Activated effector memory CD4-positive, alpha-beta T cell treated with Interleukin-2 at 50 U/mL for 16 hours (primary cell): ENCODE measurements around the gene WBP1.

Experiments used
- DNase-seq: peaks from one replicate; pipeline ENCODE4 v3.0.0-alpha.2; 2020

The WBP1 gene

DNA sequence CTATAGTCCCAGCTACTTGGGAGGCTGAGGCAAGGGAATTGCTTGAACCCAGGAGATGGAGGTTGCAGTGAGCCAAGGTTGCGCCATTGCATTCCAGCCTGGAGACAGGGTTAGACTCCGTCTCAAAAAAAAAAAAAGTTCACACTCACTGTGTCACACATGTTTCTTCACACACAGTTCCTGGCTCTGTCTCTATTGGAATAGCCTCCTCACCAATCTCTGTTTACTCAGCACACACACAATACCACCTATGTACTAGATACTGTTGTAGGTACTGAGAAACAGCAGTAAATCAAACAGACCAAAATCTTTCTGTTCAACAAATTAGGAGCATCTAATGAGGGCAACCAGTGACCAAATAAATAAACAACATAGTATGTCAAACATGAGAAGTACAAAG, 27.9 kb downstream of the WBP1 start:
- no peak for DNase-seq

DNA sequence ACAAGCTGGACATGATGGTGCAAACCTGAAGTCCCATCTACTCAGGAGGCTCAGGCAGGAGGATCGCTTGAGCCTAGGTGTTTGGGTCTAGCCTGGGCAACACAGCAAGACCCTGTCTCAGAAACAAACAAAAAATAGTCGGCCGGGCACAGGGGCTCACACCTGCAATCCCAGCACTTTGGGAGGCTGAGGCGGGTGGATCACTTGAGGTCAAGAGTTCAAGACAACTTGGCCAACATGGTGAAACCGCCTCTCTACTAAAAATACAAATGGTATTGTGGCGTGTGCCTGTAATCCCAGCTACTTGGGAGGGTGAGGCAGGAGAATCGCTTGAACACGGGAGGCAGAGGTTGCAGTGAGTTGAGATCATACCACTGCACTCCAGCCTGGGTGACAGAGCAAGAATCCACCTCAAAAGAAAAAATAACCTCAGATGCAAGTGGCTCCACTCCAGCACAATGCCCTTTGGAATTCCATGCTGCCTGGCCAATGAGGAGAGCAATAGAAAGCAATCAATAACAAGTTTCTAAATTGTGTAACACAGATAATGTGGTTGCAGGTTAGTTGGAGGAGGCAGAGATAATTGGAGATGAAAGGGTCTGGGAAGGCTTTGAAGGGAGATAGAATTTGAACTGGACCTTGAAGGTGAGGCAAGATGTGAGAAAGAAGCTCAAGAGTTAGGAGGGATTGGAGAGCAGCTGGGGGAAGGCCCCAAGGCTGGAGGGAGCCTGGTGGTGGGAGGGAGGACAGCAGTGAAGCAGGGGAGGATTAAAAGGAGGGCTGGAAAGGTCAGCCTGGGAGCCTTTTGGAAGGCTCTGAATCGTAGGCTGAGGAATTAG, 30.6 kb downstream of the WBP1 start:
- DNase-seq, result no peak

DNA sequence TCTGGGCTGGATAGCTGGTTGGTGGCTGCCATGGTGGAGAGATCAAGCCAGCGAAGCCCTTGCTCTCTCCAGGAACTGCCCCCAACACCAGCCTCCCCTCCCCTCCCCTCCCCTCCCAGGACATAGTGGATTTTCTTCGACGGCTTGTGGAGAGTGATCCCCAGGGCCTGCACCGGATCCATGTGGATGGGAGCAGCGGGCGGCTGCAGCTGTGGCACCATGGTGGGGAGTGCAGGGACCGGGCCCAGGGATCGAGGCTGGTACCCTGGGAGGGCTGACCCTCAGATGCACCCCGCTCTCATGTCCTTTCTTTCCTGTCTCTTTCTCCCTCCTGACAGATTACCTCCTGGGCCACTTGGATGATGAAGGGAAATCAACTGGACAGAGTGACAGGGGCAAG, 31.7 kb downstream of the WBP1 start:
- DNase-seq, result no peak

DNA sequence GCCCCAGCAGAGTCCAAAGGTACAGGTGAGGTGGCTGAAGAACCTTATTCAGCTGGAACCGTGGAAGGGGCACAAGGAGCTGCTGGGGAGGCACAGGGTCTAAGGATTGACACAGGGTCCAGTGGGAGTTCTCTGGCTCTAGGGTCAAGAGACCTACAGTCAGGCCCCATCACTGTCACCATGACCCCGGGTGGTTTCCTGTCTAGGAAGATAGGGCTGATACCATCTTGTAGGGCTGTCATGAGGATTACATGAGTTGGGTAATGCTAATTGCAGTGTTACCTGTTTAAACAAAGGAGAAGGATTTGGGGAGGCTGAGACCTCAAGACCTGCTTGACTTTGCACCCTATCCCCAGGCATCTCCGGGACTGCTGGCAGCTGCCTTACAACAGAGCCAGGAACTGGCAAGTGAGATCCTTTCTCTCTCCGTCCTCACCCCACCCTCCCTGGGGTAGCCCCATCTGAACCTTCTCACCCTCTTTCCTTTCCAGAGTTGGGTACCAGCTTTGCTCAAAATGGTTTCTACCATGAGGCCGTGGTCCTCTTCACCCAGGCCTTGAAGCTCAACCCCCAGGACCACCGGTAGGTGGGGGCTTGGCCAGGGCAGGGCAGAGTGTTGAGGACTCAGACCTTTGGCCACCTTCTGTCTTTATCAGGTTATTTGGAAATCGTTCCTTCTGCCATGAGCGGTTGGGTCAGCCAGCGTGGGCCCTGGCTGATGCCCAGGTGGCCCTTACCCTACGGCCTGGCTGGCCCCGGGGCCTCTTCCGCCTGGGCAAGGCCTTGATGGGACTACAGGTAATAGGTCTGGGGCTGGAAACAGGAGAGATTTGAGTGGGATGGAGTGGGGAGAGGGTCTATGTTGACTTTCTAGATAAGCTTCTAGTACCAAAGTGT, 33.7 kb downstream of the WBP1 start:
- DNase-seq, result no peak

DNA sequence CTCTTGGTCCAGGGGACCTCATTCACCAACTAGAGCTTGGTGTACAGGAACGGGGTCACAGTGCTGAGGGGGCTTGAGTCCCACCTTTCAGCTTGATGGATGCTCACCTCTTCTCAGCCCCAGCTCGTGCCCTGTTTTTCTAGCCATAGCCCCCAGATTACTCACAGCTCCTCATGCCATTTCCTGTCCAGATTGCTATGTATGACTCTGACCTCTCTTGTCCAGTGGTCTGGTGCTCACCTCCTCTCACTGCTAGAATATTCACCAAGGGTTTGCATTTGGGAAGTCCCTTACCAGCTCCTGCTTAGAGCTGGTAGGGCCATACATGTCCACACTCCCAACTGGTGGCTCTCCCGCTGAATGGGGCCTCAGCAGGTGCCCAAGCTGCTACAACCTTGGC, 35.3 kb downstream of the WBP1 start:
- no peak for DNase-seq

DNA sequence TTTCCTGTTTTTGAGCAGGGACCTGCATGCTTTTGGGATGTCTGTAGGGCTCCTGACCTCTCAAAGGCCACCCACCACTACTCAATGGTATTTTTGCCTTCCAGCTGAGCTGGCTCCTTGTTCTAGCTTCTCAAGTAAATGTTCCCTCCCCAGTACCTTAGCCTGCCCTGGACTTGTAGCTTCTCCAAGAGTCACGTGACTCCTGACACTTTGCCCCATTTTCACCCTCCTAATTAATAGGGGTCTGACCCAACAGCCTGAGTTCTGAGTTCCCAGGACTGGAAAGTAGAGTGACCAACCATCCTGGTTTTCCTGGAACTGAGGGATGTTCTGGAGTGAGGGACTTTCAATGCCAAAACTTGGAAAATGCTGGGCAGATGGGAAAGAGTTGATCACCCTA, 37.2 kb downstream of the WBP1 start:
- no peak for DNase-seq

DNA sequence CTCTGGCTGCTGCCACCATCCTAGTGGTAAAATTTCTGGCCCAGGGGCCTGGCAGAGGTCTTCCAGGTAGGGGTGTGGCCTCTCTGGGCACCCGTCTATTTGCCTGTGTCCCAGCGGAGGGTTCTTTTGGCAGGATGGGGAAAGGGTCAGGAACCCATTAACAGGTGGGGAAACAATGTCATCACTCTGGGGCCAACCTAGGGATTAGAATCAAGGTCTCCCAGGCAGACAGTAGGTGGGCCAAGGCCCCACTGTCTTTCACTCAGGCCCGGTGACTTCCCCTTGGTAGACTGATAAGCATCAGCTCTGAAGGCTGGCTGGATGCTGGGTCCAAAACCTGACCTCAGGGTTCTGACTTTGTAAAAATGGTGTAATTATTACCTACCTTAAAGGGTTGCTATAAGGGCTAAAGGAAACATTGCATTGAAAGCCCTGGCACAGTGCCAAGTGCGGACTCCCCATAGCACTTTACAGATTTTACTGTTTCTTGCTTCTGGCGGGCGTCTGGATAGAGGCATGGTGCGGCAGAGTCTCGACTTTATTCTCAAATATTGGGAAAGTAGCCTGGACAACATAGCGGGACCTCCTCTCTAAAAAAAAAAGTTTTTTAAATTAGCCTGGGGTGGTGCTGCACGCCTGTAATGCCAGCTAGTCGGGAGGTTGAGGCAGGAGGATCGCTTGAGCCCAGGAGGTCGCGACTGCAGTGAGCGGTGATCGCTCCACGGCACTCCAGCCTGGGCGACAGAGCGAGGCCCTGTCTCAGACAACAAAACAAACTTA, 38.9 kb downstream of the WBP1 start:
- no peak for DNase-seq

DNA sequence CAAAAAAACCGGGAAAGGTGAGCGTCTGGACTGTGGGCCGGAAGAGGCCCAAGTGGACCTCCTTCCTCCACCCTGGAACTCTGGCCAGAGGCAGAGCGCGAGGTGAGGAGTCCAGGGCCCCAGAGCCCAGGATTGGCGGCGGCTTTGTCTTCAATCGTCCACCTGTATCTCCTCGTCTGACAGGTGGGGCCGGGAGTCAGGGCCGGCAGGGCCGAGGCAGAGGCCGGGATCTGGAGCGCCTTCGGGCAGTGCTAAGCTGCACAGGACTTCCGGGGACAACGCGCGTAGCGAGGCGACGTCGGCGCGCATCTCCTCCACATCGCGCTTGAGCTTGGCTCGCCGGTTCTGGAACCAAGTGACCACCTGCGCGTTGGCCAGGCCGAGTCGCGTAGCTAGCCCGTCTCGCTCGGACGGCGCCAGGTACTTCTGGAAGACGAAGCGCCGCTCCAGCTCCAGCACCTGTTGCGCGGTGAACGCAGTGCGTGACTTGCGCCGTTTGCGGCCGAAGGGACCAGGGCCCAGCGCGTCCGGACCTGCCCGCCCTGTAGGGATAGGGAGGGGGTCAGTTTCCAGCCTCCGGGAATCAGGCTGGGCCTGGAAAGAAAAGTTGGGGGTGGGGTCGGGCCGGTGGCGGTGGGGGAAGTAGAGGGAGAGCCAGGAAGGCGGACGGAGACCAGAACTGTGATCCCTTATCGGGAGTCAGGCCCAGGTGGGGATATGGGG, 39.7 kb downstream of the WBP1 start:
- no peak for DNase-seq

DNA sequence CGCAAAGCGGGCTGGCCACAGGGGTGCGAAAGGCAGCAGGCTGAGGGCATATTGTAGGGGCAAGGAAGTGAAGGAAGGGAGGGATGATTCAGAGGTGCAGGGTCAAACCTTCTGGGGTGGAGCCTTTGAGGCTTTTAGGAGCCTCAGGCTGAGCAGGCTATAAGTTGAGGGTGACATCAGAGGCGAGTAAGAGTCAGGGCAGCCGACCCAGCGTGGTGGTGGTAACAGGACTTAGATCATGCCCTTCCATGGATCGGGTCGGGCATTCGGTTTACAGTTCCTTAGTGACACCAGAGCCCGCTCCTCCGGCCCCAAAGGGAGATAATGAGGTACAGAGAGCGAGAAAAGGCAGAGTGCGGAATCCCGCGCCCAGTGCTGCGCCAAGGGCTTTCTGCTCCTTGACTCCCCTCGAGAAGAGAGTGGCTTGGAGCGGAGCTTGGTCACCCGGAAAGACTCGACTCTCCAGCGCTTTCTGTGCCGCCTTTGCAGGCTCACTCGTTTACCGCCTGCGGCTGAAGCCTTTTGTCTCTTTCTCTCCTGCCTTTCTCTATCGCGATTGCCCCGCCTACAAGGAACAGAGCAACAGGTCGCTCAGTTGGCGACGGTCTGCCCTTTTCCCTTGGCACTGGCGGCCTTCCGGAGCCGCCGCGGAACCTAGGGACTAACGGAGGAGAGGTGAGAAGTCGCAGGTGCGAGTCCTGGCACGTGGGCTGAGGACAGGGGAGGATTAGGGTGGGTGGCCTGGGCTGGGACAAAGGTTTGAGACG, 40.4 kb downstream of the WBP1 start:
- no peak for DNase-seq

DNA sequence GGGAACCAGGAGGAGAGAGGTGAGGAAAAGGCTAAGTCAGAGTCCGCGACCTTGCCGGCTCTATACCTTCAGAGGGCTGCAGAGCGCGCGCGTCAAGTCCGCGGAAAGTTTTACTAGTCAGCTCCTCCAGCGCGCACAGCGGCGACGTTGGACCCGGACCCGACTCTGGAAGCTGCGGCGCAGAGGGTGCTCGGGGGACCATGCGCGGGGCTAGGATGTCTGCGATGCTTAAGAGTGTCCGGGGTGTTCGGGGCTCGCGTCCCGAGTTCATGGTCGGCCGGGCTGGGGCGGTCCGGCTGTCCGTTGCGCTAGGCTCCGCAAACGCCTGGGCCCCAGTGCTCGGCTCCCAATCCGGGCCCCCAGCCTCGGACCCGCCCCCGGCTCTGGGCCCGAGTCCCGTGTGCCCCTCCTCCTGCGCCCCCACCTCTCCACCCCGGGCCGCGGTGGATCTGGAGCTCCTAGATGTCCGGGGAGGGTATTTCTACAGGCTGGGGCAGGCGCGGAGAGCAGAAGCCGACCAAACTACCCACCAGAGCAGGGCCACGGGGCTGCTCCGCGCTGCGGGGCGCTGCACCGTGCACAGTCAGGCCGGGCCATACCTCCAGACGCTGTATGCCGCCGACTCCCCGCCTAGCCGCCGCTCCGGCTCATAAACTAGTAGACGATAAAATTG, 41.2 kb downstream of the WBP1 start, which contains the start of gene LBX2:
Gene LBX2 (minus strand): TSS at position 337 of the 673 bp plus-strand sequence. CDS start 66 bp downstream, at position 271.
- no peak for DNase-seq

DNA sequence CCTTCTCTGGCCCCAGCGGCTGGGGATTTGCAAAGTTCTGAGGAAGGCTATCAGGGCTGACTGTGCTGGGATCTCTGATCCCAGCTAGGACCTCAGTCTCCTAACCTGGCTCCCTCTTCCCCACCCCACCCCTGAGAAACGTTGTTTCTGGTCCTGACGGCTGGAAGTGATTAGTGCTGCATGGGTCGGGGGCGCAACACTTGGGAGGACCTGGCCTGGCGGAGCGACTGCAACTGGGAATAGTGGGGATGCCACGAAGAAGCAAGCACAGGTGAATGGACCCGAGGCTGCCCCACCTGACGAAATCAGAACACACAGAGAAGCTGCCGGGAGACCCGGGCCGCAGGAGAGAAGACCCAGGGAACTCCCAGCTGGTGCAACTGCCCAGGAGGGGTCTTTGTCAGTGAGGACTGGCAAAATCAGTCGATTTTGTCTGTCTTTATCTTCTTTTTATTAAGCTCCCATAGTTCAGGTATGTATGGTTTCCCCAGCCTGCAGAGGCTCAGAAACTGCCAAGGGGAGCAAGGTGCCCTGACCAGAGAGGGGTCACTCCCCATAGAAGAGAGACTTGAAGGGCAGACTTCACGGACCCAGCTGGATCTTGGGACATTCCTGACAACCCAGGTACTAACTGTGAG, 41.8 kb downstream of the WBP1 start:
- no peak for DNase-seq

DNA sequence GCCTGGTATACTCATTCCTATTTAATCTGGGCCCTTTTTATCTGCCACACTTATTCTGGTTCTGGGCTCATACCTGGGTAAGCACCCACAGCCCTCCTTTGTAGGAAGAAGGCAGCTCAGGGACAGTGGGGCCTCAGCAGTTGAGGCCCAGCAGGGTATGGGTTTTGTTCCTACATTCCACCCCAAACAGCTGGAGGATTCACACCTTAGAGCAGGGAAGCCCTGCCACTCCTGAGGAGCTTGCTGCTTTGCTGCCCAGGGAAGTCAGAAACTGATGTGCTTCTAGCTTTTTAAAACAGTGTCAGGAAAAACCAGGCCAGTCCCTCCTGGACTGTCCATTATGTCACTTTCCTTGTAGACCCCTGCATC, 42.3 kb downstream of the WBP1 start:
- no peak for DNase-seq

DNA sequence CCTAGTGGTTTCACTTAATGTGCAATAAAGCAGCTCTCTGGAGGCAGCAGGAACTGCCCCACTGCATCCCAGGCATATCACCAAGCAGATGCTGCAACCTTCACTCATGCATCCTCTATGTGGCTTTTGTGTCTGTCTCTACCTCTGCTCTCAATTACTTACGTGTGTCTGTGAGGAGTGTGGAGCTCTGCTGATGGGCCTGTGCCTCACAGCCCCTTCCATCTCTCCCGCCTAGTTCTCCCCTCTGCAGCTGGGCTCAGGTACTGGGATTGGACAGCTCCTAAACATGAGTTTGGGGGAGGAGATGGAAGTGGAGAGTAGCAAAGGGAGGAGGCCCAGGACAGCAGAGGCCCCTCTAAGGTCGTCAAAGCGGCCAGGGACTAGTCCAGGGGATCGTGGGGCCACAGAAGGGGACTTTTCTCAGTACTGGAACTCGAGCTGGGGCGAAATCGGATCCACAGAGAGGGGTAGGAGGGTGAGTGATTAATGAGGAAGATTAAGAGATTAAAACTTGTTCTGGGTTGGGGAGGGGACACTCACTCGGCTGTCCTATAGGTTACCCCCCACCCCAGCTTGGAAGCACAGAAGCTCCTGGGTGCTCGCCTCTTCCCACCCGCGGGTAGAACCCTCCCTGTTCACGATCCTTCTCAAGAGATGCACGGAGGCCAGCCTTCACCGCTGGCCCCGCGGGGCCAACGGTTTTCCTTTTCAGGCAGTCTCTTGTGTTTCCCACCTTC, 43.3 kb downstream of the WBP1 start:
- no peak for DNase-seq

DNA sequence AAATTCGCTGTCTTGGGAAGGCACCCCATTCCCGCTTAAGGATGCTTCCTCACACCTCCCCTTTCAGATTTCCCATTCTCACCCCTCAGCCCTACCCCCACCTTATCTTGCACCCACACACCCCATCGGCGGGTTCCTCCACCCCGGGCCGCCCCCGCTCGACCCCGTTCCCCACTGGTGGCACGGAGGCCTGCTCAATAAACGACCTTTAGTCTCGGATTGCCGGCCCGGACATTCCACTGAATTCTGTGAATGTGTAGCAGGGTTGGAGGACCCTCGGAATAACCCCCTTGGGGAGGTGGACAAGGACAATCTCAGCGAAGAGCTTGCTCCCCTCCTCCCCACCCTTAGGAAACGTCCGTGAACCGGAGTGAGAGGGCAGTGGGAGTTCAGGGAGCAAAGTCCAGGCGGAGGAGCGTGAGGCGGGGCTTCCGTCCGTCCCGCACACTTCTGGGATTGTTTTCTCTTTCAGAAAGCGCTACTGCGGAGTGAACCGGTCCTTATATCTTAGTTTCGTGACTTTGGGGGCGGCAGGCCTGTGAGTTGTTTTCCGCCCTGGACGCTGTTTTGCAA, 44.0 kb downstream of the WBP1 start:
- DNase-seq, result no peak

DNA sequence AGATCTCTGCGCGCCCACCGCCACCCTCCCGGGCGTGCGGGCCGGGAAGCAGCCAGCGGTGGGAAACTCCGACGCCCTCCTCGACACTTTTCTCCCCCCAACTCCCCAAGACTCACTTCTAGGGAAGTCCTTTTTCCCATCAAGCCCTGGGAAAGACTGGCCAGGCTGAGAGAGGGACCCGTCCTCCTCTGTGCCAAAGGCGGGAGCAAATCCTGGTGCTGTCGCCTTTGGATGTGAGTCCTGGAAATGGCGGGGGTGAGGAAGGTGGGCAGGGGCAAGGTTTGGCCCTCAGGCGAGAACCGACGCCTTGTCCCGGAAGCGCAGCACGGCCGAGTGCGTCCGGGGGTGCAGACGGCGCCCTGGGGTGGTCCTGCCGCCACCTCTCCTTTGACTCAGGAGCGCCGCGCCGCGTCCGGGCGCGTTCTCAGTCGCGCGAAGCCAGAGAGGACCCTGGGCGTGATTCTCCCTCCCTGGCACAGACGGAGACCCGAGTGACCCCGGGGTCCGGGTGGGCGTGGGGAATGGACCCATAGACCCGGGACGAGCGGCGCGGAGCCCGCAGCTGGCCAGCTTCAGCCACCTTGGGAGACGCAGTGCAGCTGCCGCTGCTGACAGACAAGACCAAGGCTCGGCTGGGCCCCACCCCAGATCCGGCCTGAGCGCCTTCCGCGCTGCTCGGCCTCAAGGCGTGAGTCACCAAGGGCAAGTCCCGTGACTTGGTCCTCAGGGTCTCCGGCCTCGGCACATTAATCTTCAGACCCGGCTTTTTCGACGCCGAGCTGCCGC, 44.7 kb downstream of the WBP1 start:
- DNase-seq, result no peak

DNA sequence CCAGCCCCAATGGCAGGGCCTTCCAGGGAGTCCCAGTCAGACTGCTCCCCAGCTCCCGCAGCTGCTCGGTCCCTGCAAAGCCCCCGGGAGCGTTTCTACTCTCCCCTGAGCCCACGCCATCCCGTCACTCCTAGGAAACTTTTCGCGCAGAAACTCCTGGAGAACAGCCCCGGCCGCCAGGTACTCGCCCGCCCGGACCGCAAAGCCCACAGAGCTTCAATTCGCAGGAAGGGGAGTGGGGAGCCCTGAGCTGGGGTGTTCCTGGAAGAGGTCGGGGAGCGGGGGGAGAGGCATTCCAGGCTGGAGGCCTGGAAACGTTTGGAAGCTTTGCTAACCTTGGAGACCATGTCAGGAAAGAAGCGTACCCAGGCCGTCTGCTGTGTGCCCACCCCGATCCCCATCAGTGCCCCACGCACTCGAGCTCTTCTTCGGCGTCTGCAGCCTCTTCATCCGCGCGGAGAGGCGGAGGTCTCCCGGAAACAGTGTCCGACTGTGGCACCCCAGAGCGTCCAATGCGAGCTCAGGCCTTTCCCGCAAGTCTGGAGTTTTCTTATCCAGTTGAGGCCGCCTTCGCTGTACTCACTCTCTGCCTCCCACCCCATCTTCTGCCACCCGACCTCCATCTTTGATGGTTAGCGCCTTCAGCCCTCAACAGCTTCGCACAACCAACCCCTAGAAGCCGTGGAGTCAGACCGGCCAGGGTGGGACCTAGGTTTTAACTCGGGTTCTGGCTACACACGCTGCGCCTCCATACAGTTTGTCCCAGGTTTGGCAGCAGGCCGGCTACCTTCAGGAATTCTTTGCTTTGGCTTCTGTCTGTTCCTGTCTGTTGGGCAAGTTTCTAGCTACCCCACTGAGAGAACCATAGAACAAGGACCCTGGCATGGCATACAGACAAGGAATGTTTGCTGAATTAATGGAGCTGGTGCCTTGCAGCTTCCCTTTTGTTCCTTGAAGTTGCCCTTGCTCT, 45.6 kb downstream of the WBP1 start:
- no peak for DNase-seq

DNA sequence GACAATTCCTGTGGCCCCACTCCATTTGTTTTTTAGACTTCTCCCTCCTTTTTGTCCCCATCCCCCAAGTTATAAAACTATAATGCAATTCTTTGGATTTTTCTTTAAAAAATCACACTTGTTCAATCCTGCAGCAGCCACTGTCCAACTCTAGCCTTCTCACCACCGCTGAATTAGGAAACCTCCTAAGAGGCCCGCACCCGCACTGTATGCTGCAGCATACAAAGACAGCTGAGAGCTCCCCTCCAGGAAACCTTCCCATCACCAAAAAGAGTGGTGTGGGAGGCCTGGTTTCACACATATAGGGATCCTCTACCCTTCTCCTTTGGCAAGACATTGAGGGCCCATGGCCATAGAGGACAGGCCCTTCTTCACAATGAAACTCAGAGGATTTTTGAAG, 46.4 kb downstream of the WBP1 start:
- DNase-seq, result no peak
